IMR-90 (cell line): ENCODE measurements around the gene TACC2. TPM values are rescaled to one million over a fixed set of nuclear protein-coding genes. Genes with fewer than 3 reads are reported as not detected.

Experiments
- ATAC-seq: fragments of 200-7000 bp; cut with Tn5 transposase; 2 replicates; pipeline ENCODE4 v1.9.1; 2020; ENCODE audit warnings: low read depth, mild to moderate bottlenecking, moderate library complexity
- BruUV-seq: library from RNA; stranded (reverse); fragments of 400-500 nt; replicated peaks from 2 replicates; lab custom pipeline; 2021; lab: Mats Ljungman, UMichigan
- CTCF ChIA-PET: fragments of 300-600 bp; formaldehyde crosslinking; extraction: SDS; loops from one replicate; lab custom pipeline; 2021; ENCODE audit warnings: antibody characterized with exemption; lab: Yijun Ruan, JAX
- POLR2A ChIA-PET: fragments of 300-600 bp; sonication (Branson Sonifier 250); formaldehyde crosslinking; loops from one replicate; lab custom pipeline; 2022; ENCODE audit warnings: antibody characterized with exemption; ENCODE audit not compliant: unreplicated experiment; lab: Charles Lee
- DNase-seq: peaks from one replicate; pipeline ENCODE4 v3.0.0; 2013
- H2AFZ ChIP-seq: replicated peaks from 2 replicates; pipeline ENCODE3; 2013; ENCODE audit warnings: low read length, mild to moderate bottlenecking; ENCODE audit not compliant: poor library complexity
- H2AK5ac ChIP-seq: 2 replicates; pipeline ENCODE4 v1.6.1; 2013; ENCODE audit warnings: low read depth, low read length, inconsistent platforms
- H2AK9ac ChIP-seq: replicated peaks from 2 replicates; pipeline ENCODE3; 2013; ENCODE audit warnings: mild to moderate bottlenecking, low read depth, low read length, moderate library complexity; ENCODE audit not compliant: poor library complexity
- H2BK120ac ChIP-seq: 2 replicates; pipeline ENCODE4 v1.6.1; 2013; ENCODE audit warnings: low read depth, low read length, inconsistent platforms
- H2BK15ac ChIP-seq: 3 replicates; pipeline ENCODE4 v1.6.1; 2013; ENCODE audit warnings: low read depth, low read length, inconsistent platforms
- H2BK20ac ChIP-seq: 2 replicates; pipeline ENCODE4 v1.6.1; 2013; ENCODE audit warnings: low read depth, mild to moderate bottlenecking, inconsistent platforms, low read length, moderate library complexity
- H2BK5ac ChIP-seq: 2 replicates; pipeline ENCODE4 v1.6.1; 2013; ENCODE audit warnings: mild to moderate bottlenecking, low read depth, low read length, inconsistent platforms; ENCODE audit not compliant: poor library complexity, severe bottlenecking
- H3K14ac ChIP-seq: replicated peaks from 2 replicates; pipeline ENCODE4 v1.6.1; 2013; ENCODE audit warnings: low read depth, low read length, inconsistent platforms
- H3K18ac ChIP-seq: 2 replicates; pipeline ENCODE4 v1.6.1; 2013; ENCODE audit warnings: low read depth, low read length, control low read depth
- H3K23ac ChIP-seq: 2 replicates; pipeline ENCODE4 v1.6.1; 2013; ENCODE audit warnings: low read depth, low read length, inconsistent platforms
- H3K27ac ChIP-seq: 2 replicates; pipeline ENCODE4 v1.5.1; 2013; ENCODE audit warnings: mild to moderate bottlenecking, control low read depth, low read length; ENCODE audit not compliant: insufficient read depth
- H3K27me3 ChIP-seq: 2 replicates; pipeline ENCODE4 v1.6.1; 2013; ENCODE audit warnings: low read length; ENCODE audit not compliant: control insufficient read depth, insufficient read depth
- H3K36me3 ChIP-seq: 2 replicates; pipeline ENCODE4 v1.6.1; 2013; ENCODE audit warnings: low read length, mixed read lengths; ENCODE audit not compliant: control insufficient read depth, insufficient read depth
- H3K4ac ChIP-seq: 2 replicates; pipeline ENCODE4 v1.6.1; 2013; ENCODE audit warnings: low read depth, low read length, inconsistent platforms
- H3K4me1 ChIP-seq: 2 replicates; pipeline ENCODE4 v1.6.1; 2013; ENCODE audit warnings: low read length, mixed read lengths; ENCODE audit not compliant: control insufficient read depth, insufficient read depth
- H3K4me2 ChIP-seq: 2 replicates; pipeline ENCODE4 v1.6.1; 2013; ENCODE audit warnings: low read depth, mild to moderate bottlenecking, control low read depth, low read length, moderate library complexity
- H3K4me3 ChIP-seq: 2 replicates; pipeline ENCODE4 v1.5.1; 2013; ENCODE audit warnings: low read depth, mild to moderate bottlenecking, control low read depth, low read length, moderate library complexity; ENCODE audit not compliant: insufficient read depth
- H3K56ac ChIP-seq: 2 replicates; pipeline ENCODE4 v1.6.1; 2013; ENCODE audit warnings: low read length, inconsistent platforms; ENCODE audit not compliant: insufficient read depth; ENCODE audit errors: extremely low read depth
- H3K79me1 ChIP-seq, 2 experiments: 2 replicates each; pipeline ENCODE4 v1.6.1; 2013; ENCODE audit warnings: low read length in 2 of 2, inconsistent platforms in 1 of 2, low read depth in 1 of 2
- H3K9ac ChIP-seq: 2 replicates; pipeline ENCODE4 v1.6.1; 2013; ENCODE audit warnings: low read depth, low read length, control low read depth
- H3K9me1 ChIP-seq: 2 replicates; pipeline ENCODE4 v1.6.1; 2013; ENCODE audit warnings: low read length, inconsistent platforms; ENCODE audit not compliant: insufficient read depth
- H3K9me3 ChIP-seq: 2 replicates; pipeline ENCODE4 v1.6.1; 2013; ENCODE audit warnings: low read length; ENCODE audit not compliant: control insufficient read depth, insufficient read depth
- H4K20me1 ChIP-seq: 2 replicates; pipeline ENCODE4 v1.6.1; 2013; ENCODE audit warnings: low read length, inconsistent platforms; ENCODE audit not compliant: insufficient read depth
- H4K5ac ChIP-seq: 2 replicates; pipeline ENCODE4 v1.6.1; 2013; ENCODE audit warnings: mild to moderate bottlenecking, low read depth, low read length, control low read depth
- H4K8ac ChIP-seq, 2 experiments: 2 replicates each; pipeline ENCODE4 v1.6.1; 2013; ENCODE audit warnings: low read depth in 2 of 2, low read length in 2 of 2, control low read depth in 1 of 2, inconsistent platforms in 1 of 2
- H4K91ac ChIP-seq: 2 replicates; pipeline ENCODE4 v1.6.1; 2013; ENCODE audit warnings: low read depth, low read length, inconsistent platforms; ENCODE audit not compliant: insufficient read depth
- MAFK ChIP-seq: IDR thresholded peaks from 2 replicates; pipeline ENCODE4 v1.6.1; 2012; ENCODE audit warnings: low read depth, low read length, improper control_type of control experiment
- MAZ ChIP-seq: IDR thresholded peaks from 2 replicates; pipeline ENCODE4 v1.6.1; 2012; ENCODE audit warnings: low read depth, mild to moderate bottlenecking, low read length, improper control_type of control experiment, moderate library complexity, borderline replicate concordance
- RFX5 ChIP-seq: IDR thresholded peaks from 2 replicates; pipeline ENCODE4 v1.8.0; 2012; ENCODE audit warnings: low read depth, mild to moderate bottlenecking, low read length, moderate library complexity
- USF2 ChIP-seq: fragments of 150-350 bp; IDR thresholded peaks from 2 replicates; pipeline ENCODE4 v1.6.1; 2017; ENCODE audit warnings: mild to moderate bottlenecking, antibody characterized with exemption, low read length, low read depth
- WGBS, 2 experiments: methylation state at CpG; one replicate each; pipeline versions ENCODE4 v1.1.5 to v1.1.7; 2013; ENCODE audit warnings: missing lambda C conversion rate in 2 of 2; ENCODE audit not compliant: insufficient read length in 1 of 2; ENCODE audit errors: extremely low coverage in 2 of 2; 5-methylcytosine and 5-hydroxymethylcytosine counted together
- dilution Hi-C: fragments of 300-500 bp; cut with HindIII; formaldehyde crosslinking; loops from one replicate; pipeline ENCODE4 v1.14.3; 2018; ENCODE audit warnings: low sequenced_read_pairs; ENCODE audit not compliant: unreplicated experiment
- in situ Hi-C: fragments of 300-500 bp; cut with MboI; formaldehyde crosslinking; loops from 3 replicates; pipeline ENCODE4 v1.14.3; 2019; ENCODE audit warnings: low sequenced_read_pairs, inconsistent platforms, mixed read lengths
- intact Hi-C: fragments of 100-400 bp; cut with micrococcal nuclease; formaldehyde crosslinking; loops from 2 replicates; pipeline ENCODE4 v1.10.0; 2022
- polyA plus RNA-seq, 3 experiments: library from polyadenylated mRNA; depleted of rRNA; stranded (reverse); fragments of >200 nt; gene quantifications; 2 replicates each; pipeline ENCODE4 v1.2.3, GENCODE V29; 2012; ENCODE audit warnings: low replicate concordance in 1 of 3
- total RNA-seq: library from RNA; depleted of rRNA; stranded (reverse); fragments of >200 nt; gene quantifications from 2 replicates; pipeline ENCODE4 v1.2.3, GENCODE V29; 2012

TACC2 gene
- total and polyA plus RNA-seq, 2 of the 4 experiments (the other 2 are of a cell fraction), result 2.9 to 15.4 TPM

GRCh38 chr10:122084286-122085041 is 95.5 kb downstream of the TACC2 start:
- ATAC-seq (no peak), DNase-seq (no peak)
- H3K36me3 ChIP-seq, result no peaks in the 10 kb centered on the region
- ChIA-PET POLR2A (no interaction called here), CTCF (no interaction called here)
- H2BK120ac ChIP-seq, result no peak overlapping the region
- no peak overlapping the region for H3K4me3 ChIP-seq
- no peak overlapping the region for H3K23ac ChIP-seq
- H2AFZ ChIP-seq, result no peak overlapping the region
- no peak overlapping the region for H2AK9ac ChIP-seq
- no peak overlapping the region for H2BK20ac ChIP-seq
- no peaks in the 10 kb centered on the region; the same call in 1 of the 2 replicates for H4K20me1 ChIP-seq
- no peak overlapping the region for H4K8ac ChIP-seq
- WGBS, 2 experiments, result 67% methylated on average over 1 of the region's 15 CpGs; no CpG with 5 or more reads in 1 of the 2 experiments
- TF ChIP-seq MAFK (no peak), USF2 (no peak), RFX5 (no peak), MAZ (no peak)
- peaks cover 51% of the 10 kb centered on the region for H3K27me3 ChIP-seq
- intact Hi-C loops (no loop called here), in situ Hi-C loops (no loop called here), dilution Hi-C loops (no loop called here)
- H3K9ac ChIP-seq, result no peak overlapping the region
- H2BK5ac ChIP-seq, result no peak overlapping the region
- H3K4me2 ChIP-seq, result no peak overlapping the region
- BruUV-seq, result no TSS peak
- no peak overlapping the region for H4K5ac ChIP-seq
- H3K4me1 ChIP-seq, result no peaks in the 10 kb centered on the region
- no peak overlapping the region for H2BK15ac ChIP-seq
- no peak overlapping the region for H3K18ac ChIP-seq
- no peak overlapping the region for H2AK5ac ChIP-seq
- no peak overlapping the region for H3K56ac ChIP-seq
- H3K14ac ChIP-seq, result no peak overlapping the region
- H4K91ac ChIP-seq, result no peak overlapping the region
- H3K79me1 ChIP-seq, result no peaks in the 10 kb centered on the region
- no peaks in the 10 kb centered on the region for H3K9me3 ChIP-seq
- no peak overlapping the region for H3K4ac ChIP-seq
- no peaks in the 10 kb centered on the region for H3K9me1 ChIP-seq
- H3K27ac ChIP-seq, result no peak overlapping the region
